GM23338 (cell line): ENCODE measurements around the gene SLX4IP. TPM values are rescaled to one million over a fixed set of nuclear protein-coding genes. Genes with fewer than 3 reads are reported as not detected.

Experiments used
- ATAC-seq: fragments of 200-7000 bp; cut with Tn5 transposase; 3 replicates; pipeline ENCODE4 v1.9.1; 2020
- DNase-seq: peaks from one replicate; pipeline ENCODE4 v3.0.0-alpha.2; 2015; ENCODE audit warnings: low spot score
- H2AFZ ChIP-seq: fragments of 200-600 bp; sonication (generic); 2 replicates; pipeline ENCODE4 v1.8.0; 2016; ENCODE audit warnings: antibody characterized with exemption, mild to moderate bottlenecking, moderate library complexity
- H3F3A ChIP-seq: fragments of 200-600 bp; sonication (generic); replicated peaks from 2 replicates; pipeline ENCODE4 v1.8.0; 2017; ENCODE audit warnings: antibody characterized with exemption, mixed run types, low read depth
- H3K27ac ChIP-seq: fragments of 200-600 bp; sonication (generic); 2 replicates; pipeline ENCODE4 v1.6.1; 2016; ENCODE audit warnings: low read depth
- H3K27me3 ChIP-seq: fragments of 200-600 bp; sonication (generic); 2 replicates; pipeline ENCODE4 v1.8.0; 2016; ENCODE audit warnings: mild to moderate bottlenecking, mixed run types, moderate library complexity; ENCODE audit not compliant: insufficient read depth
- H3K36me3 ChIP-seq: fragments of 200-600 bp; sonication (generic); 2 replicates; pipeline ENCODE4 v1.8.0; 2016; ENCODE audit warnings: mild to moderate bottlenecking; ENCODE audit not compliant: insufficient read depth
- H3K4me1 ChIP-seq: fragments of 200-600 bp; sonication (generic); 2 replicates; pipeline ENCODE4 v1.8.0; 2016; ENCODE audit warnings: mild to moderate bottlenecking, moderate library complexity; ENCODE audit not compliant: insufficient read depth
- H3K4me2 ChIP-seq: fragments of 200-600 bp; sonication (generic); 2 replicates; pipeline ENCODE4 v1.7.1; 2017; ENCODE audit warnings: mixed run types
- H3K4me3 ChIP-seq: fragments of 200-600 bp; sonication (generic); 2 replicates; pipeline ENCODE4 v1.6.1; 2016; ENCODE audit warnings: mixed run types
- H3K79me2 ChIP-seq: fragments of 200-600 bp; sonication (generic); replicated peaks from 2 replicates; pipeline ENCODE4 v1.8.0; 2017; ENCODE audit warnings: mild to moderate bottlenecking; ENCODE audit not compliant: insufficient read depth
- H3K9me2 ChIP-seq: fragments of 200-600 bp; sonication (generic); 2 replicates; pipeline ENCODE4 v1.8.0; 2017; ENCODE audit not compliant: insufficient read depth
- H4K20me1 ChIP-seq: fragments of 200-600 bp; sonication (generic); replicated peaks from 2 replicates; pipeline ENCODE4 v1.8.0; 2017; ENCODE audit warnings: mild to moderate bottlenecking; ENCODE audit not compliant: insufficient read depth
- H3K27ac Mint-ChIP-seq: 2 replicates; pipeline ENCODE4 v1.8.0; 2020; ENCODE audit warnings: inconsistent platforms, mild to moderate bottlenecking, moderate library complexity, mixed read lengths
- H3K27me3 Mint-ChIP-seq: 3 replicates; pipeline ENCODE4 v1.8.0; 2022; ENCODE audit warnings: low read depth, mild to moderate bottlenecking, moderate library complexity, mixed read lengths, inconsistent platforms; ENCODE audit not compliant: insufficient read depth, poor library complexity
- H3K36me3 Mint-ChIP-seq: 3 replicates; pipeline ENCODE4 v1.8.0; 2021; ENCODE audit warnings: low read depth, mild to moderate bottlenecking, inconsistent platforms, moderate library complexity, mixed read lengths
- H3K4me1 Mint-ChIP-seq: 3 replicates; pipeline ENCODE4 v1.8.0; 2020; ENCODE audit warnings: mild to moderate bottlenecking, inconsistent platforms, mixed read lengths
- H3K4me3 Mint-ChIP-seq: 3 replicates; pipeline ENCODE4 v1.8.0; 2021; ENCODE audit warnings: moderate library complexity, mild to moderate bottlenecking, inconsistent platforms, mixed read lengths
- H3K9me3 Mint-ChIP-seq: 3 replicates; pipeline ENCODE4 v1.8.0; 2020; ENCODE audit warnings: moderate library complexity, mild to moderate bottlenecking, inconsistent platforms, mixed read lengths
- CREB1 ChIP-seq: fragments of 250-450 bp; sonication (Bioruptor Pico); IDR thresholded peaks from 2 replicates; pipeline ENCODE4 v1.5.0; 2020; ENCODE audit warnings: low read depth, mild to moderate bottlenecking, moderate library complexity
- CTCF ChIP-seq, 2 experiments: fragments of 200-600 bp in 1 of 2; sonication (generic) in 1 of 2; conservative IDR thresholded peaks; 2 replicates each; pipeline versions ENCODE4 v1.5.1 to v1.6.1; 2016 to 2017; ENCODE audit warnings: antibody characterized with exemption in 2 of 2, low read depth in 2 of 2, mild to moderate bottlenecking in 2 of 2, moderate library complexity in 1 of 2
- ETS1 ChIP-seq: IDR thresholded peaks from 2 replicates; pipeline ENCODE4 v1.6.1; 2016; ENCODE audit warnings: antibody characterized with exemption
- EZH2 ChIP-seq: fragments of 200-600 bp; sonication (generic); IDR thresholded peaks from one replicate; pipeline ENCODE4 v1.8.0; 2017; ENCODE audit warnings: antibody characterized with exemption, mild to moderate bottlenecking, low read depth; ENCODE audit not compliant: unreplicated experiment
- EZH2phosphoT487 ChIP-seq: fragments of 200-600 bp; sonication (generic); IDR thresholded peaks from one replicate; pipeline ENCODE4 v1.8.1; 2018; ENCODE audit warnings: antibody characterized with exemption; ENCODE audit not compliant: unreplicated experiment
- JUNB ChIP-seq: IDR thresholded peaks from one replicate; pipeline ENCODE4 v1.6.1; 2016; ENCODE audit warnings: antibody characterized with exemption; ENCODE audit not compliant: unreplicated experiment
- NANOG ChIP-seq: IDR thresholded peaks from 2 replicates; pipeline ENCODE4 v1.6.1; 2016; ENCODE audit warnings: antibody characterized with exemption, borderline replicate concordance
- POLR2AphosphoS5 ChIP-seq: IDR thresholded peaks from 2 replicates; pipeline ENCODE4 v1.6.1; 2016; ENCODE audit warnings: antibody characterized with exemption, low read depth
- REST ChIP-seq: IDR thresholded peaks from one replicate; pipeline ENCODE4 v1.6.1; 2018; ENCODE audit warnings: antibody characterized with exemption; ENCODE audit not compliant: unreplicated experiment
- STAT1 ChIP-seq: IDR thresholded peaks from one replicate; pipeline ENCODE4 v1.6.1; 2016; ENCODE audit warnings: antibody characterized with exemption; ENCODE audit not compliant: unreplicated experiment
- ZNF114 ChIP-seq: fragments of 250-450 bp; sonication (Bioruptor Pico); IDR thresholded peaks from 2 replicates; pipeline ENCODE4 v1.5.0; 2020; ENCODE audit warnings: mild to moderate bottlenecking, moderate library complexity
- ZNF331 ChIP-seq: fragments of 250-450 bp; sonication (Bioruptor Pico); IDR thresholded peaks from 2 replicates; pipeline ENCODE4 v1.5.0; 2020; ENCODE audit warnings: low read depth, mild to moderate bottlenecking, moderate library complexity
- ZNF462 ChIP-seq: fragments of 250-450 bp; sonication (Bioruptor Pico); IDR thresholded peaks from 2 replicates; pipeline ENCODE4 v1.5.0; 2020; ENCODE audit warnings: mild to moderate bottlenecking, moderate library complexity
- polyA plus RNA-seq: library from polyadenylated mRNA; unstranded; fragments of >200 nt; fragmentation: Nextera tagmentation; extraction: Ambion mirVana; gene quantifications from 2 replicates; pipeline ENCODE4 v1.2.1, GENCODE V29; 2016
- total RNA-seq: library from RNA; depleted of rRNA; stranded (reverse); fragments of >200 nt; shearing (Covaris generic); gene quantifications from 2 replicates; pipeline ENCODE4 v1.2.3, GENCODE V29; 2014

Gene SLX4IP
- total and polyA plus RNA-seq, 2 experiments from 2014 or later: 9.1 to 9.8 TPM

GRCh38 chr20:10540636-10541493 is 105.8 kb downstream of the SLX4IP start:
- H3K27ac ChIP-seq: no peak overlapping the region
- no peak overlapping the region for H3K4me3 Mint-ChIP-seq

More at GRCh38 chr20:10540636-10541493, 105.8 kb downstream of the SLX4IP start:
- Histone ChIP-seq H3K27me3 (no peaks in the 10 kb centered on the region), H3K36me3 (no peaks in the 10 kb centered on the region), H4K20me1 (no peaks in the 10 kb centered on the region), H3K9me2 (no peaks in the 10 kb centered on the region), H3F3A (no peaks in the 10 kb centered on the region), H3K4me1 (peaks cover 22% of the 10 kb centered on the region), H3K79me2 (0 out of 2 replicates have a peak, but pooled peaks cover 4% of the 10 kb centered on the region), H3K4me3 (no peak overlapping the region), H3K4me2 (no peak overlapping the region), H2AFZ (no peak overlapping the region)
- no peak; the same call in 2 of the 3 replicates for ATAC-seq
- H3K36me3 Mint-ChIP-seq: no peaks in the 10 kb centered on the region
- peaks cover 37% of the 10 kb centered on the region for H3K4me1 Mint-ChIP-seq
- peak overlapping the region; percentile 76 for H3K27ac Mint-ChIP-seq
- H3K27me3 Mint-ChIP-seq: peaks cover 1% of the 10 kb centered on the region
- no peak for DNase-seq
- no peaks in the 10 kb centered on the region for H3K9me3 Mint-ChIP-seq
- TF ChIP-seq EZH2phosphoT487 (no peak), REST (no peak), POLR2AphosphoS5 (no peak), CREB1 (no peak), ZNF114 (no peak), ZNF331 (CRISPR knock-in tag) (no peak), ETS1 (no peak), ZNF462 (CRISPR knock-in tag) (no peak), STAT1 (no peak), EZH2 (no peak), JUNB (no peak), CTCF (conservative IDR thresholded peaks at IDR 0.05; ENCODE audit: low read depth in 2 of 2) (no peak), NANOG (no peak)
